HG02642 (cell line): ENCODE measurements around the gene SRSF12.
"Not testable (repeated sequence)": the region's sequence is repeated elsewhere in the genome, so short reads cannot be mapped to it uniquely, and the experiment has no call there.

ENCODE experiments used
- ATAC-seq: cut with Tn5 transposase; IDR thresholded peaks from one replicate; pipeline ENCODE4 v1.9.1; 2021; ENCODE audit warnings: mild to moderate bottlenecking; ENCODE audit not compliant: unreplicated experiment, poor library complexity

The SRSF12 gene

GRCh38 chr6:89079511-89080234, 38.2 kb downstream of the SRSF12 start:
- ATAC-seq = no peak

GRCh38 chr6:89073840-89074239, 44.0 kb downstream of the SRSF12 start:
- ATAC-seq = no peak

- ATAC-seq = no peak
Measured at GRCh38 chr6:89073014-89073620, 44.8 kb downstream of the SRSF12 start.

GRCh38 chr6:89071036-89071435, 46.8 kb downstream of the SRSF12 start:
- ATAC-seq = no peak

- ATAC-seq = no peak
Measured at GRCh38 chr6:89069536-89070163, 48.2 kb downstream of the SRSF12 start.

GRCh38 chr6:89068695-89069094, 49.2 kb downstream of the SRSF12 start:
- no peak for ATAC-seq

GRCh38 chr6:89067796-89068195, 50.1 kb downstream of the SRSF12 start:
- no peak for ATAC-seq

GRCh38 chr6:89066940-89067646, 50.8 kb downstream of the SRSF12 start:
- ATAC-seq = no peak

GRCh38 chr6:89066121-89066520, 51.8 kb downstream of the SRSF12 start:
- not testable (repeated sequence) for ATAC-seq

- not testable (repeated sequence) for ATAC-seq
Measured at GRCh38 chr6:89064931-89065330, 52.9 kb downstream of the SRSF12 start.

- no peak for ATAC-seq
Measured at GRCh38 chr6:89063881-89064280, 54.0 kb downstream of the SRSF12 start.

GRCh38 chr6:89059227-89059626, 58.6 kb downstream of the SRSF12 start:
- ATAC-seq = no peak

- no peak for ATAC-seq
Measured at GRCh38 chr6:89058627-89059026, 59.2 kb downstream of the SRSF12 start.

GRCh38 chr6:89057759-89058158, 60.1 kb downstream of the SRSF12 start:
- ATAC-seq = no peak

GRCh38 chr6:89054208-89054607, 63.7 kb downstream of the SRSF12 start:
- ATAC-seq = no peak

- ATAC-seq = no peak
Measured at GRCh38 chr6:89051676-89052075, 66.2 kb downstream of the SRSF12 start.

- ATAC-seq = no peak
Measured at GRCh38 chr6:89050697-89051096, 67.2 kb downstream of the SRSF12 start.

GRCh38 chr6:89050155-89050554, 67.7 kb downstream of the SRSF12 start:
- no peak for ATAC-seq

- no peak for ATAC-seq
Measured at GRCh38 chr6:89048985-89049384, 68.9 kb downstream of the SRSF12 start.

- ATAC-seq = no peak
Measured at GRCh38 chr6:89048288-89048923, 69.5 kb downstream of the SRSF12 start.

GRCh38 chr6:89047473-89047872, 70.4 kb downstream of the SRSF12 start:
- no peak for ATAC-seq
